H1 (cell line): ENCODE data around the gene SH3BP2.

Source experiments
- CHD2 ChIP-seq: IDR thresholded peaks from 2 replicates; pipeline ENCODE4 v1.6.1; 2012; ENCODE audit warnings: low read length, improper control_type of control experiment
- CREB1 ChIP-seq: IDR thresholded peaks from 2 replicates; pipeline ENCODE4 v1.6.1; 2012; ENCODE audit warnings: inconsistent platforms
- POLR2A ChIP-seq, 2 experiments: IDR thresholded peaks; 1 replicate in 1 of 2; 2 replicates in 1 of 2; pipeline ENCODE4 v1.6.1; 2011; ENCODE audit warnings: low read depth in 2 of 2, low read length in 2 of 2, mild to moderate bottlenecking in 2 of 2; ENCODE audit errors: control extremely low read depth in 1 of 2
- ZNF274 ChIP-seq: IDR thresholded peaks from 2 replicates; pipeline ENCODE4 v1.7.0; 2012; ENCODE audit warnings: low read length, borderline replicate concordance; ENCODE audit errors: extremely low read depth
- TF ChIP-seq, protein P1 (sequence below), 3 experiments: IDR thresholded peaks; 1 replicate in 2 of 3; 2 replicates in 1 of 3; pipeline versions ENCODE4 v1.5.1 to v1.6.1; 2011; ENCODE audit warnings: low read length in 3 of 3, mild to moderate bottlenecking in 3 of 3, inconsistent platforms in 2 of 3, low read depth in 1 of 3, moderate library complexity in 1 of 3; ENCODE audit not compliant: insufficient read depth in 1 of 3; ENCODE audit errors: control extremely low read depth in 1 of 3

GRCh38 chr4:2814627-2815270 lies 21.9 kb downstream of the SH3BP2 start:
- TF ChIP-seq, protein P1, sequence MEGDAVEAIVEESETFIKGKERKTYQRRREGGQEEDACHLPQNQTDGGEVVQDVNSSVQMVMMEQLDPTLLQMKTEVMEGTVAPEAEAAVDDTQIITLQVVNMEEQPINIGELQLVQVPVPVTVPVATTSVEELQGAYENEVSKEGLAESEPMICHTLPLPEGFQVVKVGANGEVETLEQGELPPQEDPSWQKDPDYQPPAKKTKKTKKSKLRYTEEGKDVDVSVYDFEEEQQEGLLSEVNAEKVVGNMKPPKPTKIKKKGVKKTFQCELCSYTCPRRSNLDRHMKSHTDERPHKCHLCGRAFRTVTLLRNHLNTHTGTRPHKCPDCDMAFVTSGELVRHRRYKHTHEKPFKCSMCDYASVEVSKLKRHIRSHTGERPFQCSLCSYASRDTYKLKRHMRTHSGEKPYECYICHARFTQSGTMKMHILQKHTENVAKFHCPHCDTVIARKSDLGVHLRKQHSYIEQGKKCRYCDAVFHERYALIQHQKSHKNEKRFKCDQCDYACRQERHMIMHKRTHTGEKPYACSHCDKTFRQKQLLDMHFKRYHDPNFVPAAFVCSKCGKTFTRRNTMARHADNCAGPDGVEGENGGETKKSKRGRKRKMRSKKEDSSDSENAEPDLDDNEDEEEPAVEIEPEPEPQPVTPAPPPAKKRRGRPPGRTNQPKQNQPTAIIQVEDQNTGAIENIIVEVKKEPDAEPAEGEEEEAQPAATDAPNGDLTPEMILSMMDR (IDR thresholded peaks at IDR 0.05; ENCODE audit: control extremely low read depth in 1 of 3, insufficient read depth in 1 of 3, low read depth in 1 of 3, low read length in 3 of 3) = no peak
- TF ChIP-seq POLR2A (IDR thresholded peaks at IDR 0.05; ENCODE audit: control extremely low read depth in 1 of 2, low read depth in 2 of 2, low read length in 2 of 2) (no peak), ZNF274 (no peak), CHD2 (no peak), CREB1 (no peak)
